ENCODE measurements around the gene F11R.
A peak's percentile ranks its signal among the peaks of the same experiment; 100 is the strongest.
"Not testable (repeated sequence)": the region's sequence is repeated elsewhere in the genome, so short reads cannot be mapped to it uniquely, and the experiment has no call there.

F11R gene

GRCh38 chr1:161020509-161021164, at the start of gene F11R:
F11R (minus strand) TSS chr1:161021152; CDS start chr1:161021073, 79 bp downstream.
- peak; percentile 44 for DNase-seq

DNA sequence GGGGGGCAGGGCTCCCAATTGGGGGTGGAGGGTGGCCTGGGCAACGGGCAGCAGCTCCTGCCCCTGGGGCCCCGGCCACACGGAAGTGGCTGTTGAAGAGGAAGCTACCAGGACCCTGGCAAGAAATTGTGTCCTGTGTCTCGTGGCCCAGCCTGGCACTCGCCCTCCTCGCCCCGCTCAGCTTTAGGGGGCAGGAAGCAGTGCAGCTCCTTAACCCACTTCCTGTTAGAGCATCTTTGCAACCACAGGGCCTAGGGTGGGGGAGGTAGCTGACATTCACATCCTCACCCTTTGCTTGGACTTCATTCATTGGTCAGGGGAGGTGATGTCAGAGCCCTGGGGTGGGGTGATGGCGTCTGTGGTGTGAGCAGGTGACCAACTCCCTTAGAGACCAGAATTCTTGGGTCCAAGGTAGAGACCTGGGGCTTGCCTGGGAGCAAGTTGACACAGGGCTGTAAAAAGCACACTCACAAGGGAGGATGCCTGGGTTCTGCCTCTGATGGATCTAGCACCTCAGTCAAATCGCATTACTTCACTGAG, 48.8 kb upstream of the F11R start, which contains the start of gene ARHGAP30:
ARHGAP30 (minus strand) TSS at position 161 of the 540 bp plus-strand sequence. CDS start 267 bp downstream, outside the sequence.
- DNase-seq = peak; percentile 89

DNA sequence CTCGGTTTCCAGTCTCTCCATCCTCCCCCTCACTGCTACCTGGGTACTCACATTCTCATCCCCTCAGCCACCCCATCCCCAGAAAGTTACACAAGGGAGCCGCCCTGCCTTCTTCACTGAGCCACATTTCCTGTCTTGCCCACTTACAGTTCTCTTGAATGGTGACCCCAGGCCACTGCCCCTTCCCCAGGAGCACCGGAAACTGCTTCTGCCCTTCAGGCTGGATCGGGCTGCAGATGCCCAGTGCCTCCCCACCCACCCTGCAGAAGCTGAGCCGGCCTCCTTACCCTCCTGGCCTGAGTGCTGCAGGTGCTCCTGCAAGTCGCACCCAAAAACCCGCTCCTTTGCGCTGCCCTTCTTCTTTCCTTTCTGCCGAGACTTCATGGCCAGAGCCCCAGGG, 48.3 kb upstream of the F11R start:
- DNase-seq = no peak

DNA sequence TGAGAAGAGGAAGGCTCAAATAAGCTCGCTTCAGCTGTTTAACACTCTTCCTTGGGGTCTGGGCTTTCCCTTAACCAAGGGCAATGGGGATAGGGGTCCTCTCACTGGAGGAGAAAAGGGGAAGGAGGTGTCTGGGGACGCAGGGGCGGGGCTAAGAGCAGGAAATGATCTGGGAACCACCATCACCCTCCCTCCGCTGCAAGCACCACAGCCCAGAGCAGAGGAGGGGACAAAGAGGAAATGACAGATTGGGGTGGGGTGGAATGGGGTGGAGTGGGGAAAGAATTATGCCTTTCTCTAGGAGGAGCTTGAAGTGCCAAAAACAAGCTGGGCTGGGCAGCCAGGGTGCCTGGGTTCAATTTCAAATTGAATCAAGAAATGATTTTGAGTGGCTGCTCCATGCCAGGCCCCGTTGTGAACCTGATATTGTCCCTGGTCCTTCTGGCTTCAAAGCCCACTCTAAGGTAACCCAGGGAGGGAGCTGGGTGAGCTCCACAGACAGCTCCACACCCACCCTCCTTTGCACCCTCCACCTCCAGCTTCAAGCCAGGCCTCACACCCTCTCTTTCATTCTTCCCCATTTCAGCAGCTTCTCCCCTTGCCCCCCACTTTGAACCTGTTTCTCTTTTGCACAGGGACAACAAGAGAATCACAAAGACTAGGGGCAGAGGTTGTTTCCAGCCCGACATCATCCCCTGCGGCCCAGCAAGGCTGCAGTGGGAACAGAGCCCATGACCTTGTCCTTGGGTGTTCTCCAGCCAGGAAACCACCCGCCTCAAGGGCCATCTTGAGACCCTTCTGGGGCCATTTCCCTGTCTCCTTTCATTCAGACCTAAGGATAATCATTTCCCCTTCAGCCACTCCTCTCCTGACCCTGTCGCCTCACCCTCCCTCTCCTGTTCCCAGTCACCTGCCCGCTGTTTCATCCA, 47.6 kb upstream of the F11R start:
- DNase-seq = peak; percentile 90

DNA sequence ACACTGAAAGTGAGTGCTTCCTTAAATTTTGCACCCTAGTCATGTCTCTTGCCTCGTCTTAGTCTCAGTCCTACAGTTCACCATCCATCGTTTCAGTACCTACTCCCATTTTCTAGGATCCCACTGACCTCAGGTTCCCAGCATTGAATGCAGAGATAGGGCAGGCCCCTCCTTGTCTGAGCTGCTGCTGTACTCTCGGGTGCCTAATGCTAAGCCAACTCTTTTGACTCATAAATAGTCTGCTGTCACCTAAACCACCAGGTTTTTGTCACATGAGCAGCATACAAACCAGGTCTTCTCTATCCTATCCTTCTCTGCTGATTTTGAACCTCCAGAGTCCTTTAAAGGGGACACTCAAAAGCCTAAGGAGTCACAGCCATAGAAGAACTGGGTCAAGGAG, 45.7 kb upstream of the F11R start:
- peak; percentile 28 for DNase-seq

GRCh38 chr1:161065681-161066080, 44.7 kb upstream of the F11R start:
- DNase-seq = not testable (repeated sequence)

GRCh38 chr1:161063936-161064335, 43.0 kb upstream of the F11R start:
- not testable (repeated sequence) for DNase-seq

- no peak for DNase-seq
Measured at GRCh38 chr1:161061419-161061818, 40.5 kb upstream of the F11R start.

- no peak for DNase-seq
Measured at GRCh38 chr1:161059293-161059692, 38.3 kb upstream of the F11R start.

DNA sequence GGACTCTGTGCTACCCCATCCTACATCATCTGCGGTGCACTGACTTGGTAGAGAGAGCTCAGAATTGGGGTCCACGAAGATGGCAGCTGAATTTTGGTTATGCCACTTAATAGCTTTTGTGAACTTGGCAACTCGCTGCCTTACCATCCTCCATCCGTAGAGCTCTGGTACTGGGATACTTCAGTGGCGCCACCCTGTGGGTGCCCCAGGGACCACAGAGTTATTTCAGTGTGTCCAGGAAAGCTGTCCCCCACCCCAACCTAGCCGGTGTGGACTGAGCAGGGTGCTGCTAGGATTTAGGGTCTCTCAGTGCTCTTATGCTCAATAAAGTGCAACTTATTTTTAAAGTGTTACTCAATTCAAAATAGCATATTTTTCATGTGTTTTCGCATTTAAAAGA, 33.9 kb upstream of the F11R start:
- no peak for DNase-seq

DNA sequence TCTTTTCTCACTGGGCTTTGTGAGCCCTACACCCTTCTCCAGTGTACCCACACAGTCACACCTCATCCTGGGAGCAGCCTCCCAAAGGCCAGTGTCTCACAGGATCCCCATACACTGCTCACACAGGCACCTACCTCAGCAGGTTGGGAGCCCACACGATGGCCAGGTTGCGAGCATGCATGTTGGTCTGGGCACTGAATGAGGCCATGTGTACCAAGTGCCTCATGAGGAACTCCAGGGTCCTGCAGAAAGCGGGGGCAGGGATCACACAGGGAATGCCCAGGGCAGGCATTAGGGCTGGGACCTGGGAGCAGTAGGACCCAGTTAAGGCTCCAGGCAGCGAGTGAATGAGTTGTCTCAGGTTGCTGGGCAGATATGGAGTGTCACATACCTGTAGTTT, 33.3 kb upstream of the F11R start:
- no peak for DNase-seq

- DNase-seq = no peak
Measured at GRCh38 chr1:161052899-161053298, 31.9 kb upstream of the F11R start.

- no peak for DNase-seq
Measured at GRCh38 chr1:161051219-161051618, 30.3 kb upstream of the F11R start.

GRCh38 chr1:161048949-161049722, 28.2 kb upstream of the F11R start:
- no peak for DNase-seq

GRCh38 chr1:161047436-161048420, 26.8 kb upstream of the F11R start:
- no peak for DNase-seq

GRCh38 chr1:161046605-161047228, 25.8 kb upstream of the F11R start:
- no peak for DNase-seq

DNA sequence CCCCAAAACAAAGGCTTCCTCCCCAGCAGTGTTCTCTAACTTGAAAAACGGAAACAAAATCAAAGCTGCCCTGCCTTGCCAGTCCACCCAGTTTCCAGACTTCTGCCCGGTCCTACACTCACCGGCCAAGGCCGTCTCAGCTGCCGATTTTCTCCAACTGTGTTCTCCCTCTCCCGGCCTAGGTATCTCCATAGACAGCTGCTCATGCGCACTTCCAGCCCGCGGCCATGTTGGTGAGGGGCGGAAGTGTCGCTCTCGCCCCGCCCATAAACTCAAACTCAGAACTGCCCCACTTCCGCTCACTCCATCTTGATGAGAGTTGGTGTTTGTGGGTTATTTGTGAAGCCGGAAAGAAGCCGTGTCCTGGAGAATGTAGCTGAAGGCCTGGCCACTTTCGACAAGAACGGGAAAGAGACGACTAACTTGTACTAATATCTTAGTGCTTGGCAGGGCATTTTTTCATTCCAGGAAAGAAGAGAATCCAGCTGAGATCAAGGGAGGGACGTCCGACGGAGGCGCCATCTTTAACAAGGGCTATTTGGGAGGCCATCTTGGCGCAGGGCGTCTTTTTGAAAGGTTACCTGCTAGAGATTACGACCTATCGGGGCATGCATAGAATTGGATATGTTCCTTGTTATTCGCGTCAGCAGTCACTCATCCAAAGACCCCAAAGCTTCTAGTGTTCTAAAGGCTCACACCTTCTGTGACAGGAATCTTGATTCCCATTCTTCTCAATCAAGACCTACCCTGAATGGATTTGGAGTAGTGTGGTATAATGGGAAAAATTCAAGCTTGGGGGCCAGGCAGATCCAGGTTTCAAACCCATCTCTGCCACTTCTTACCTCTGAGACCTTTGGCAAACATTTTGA, 25.0 kb upstream of the F11R start, which contains the start of gene USF1:
USF1 (minus strand) TSS at position 242 of the 869 bp plus-strand sequence. CDS start 2,702 bp downstream, outside the sequence.
- DNase-seq = peak; percentile 93

- peak; percentile 72 for DNase-seq
Measured at GRCh38 chr1:161044908-161045735, 24.2 kb upstream of the F11R start.

DNA sequence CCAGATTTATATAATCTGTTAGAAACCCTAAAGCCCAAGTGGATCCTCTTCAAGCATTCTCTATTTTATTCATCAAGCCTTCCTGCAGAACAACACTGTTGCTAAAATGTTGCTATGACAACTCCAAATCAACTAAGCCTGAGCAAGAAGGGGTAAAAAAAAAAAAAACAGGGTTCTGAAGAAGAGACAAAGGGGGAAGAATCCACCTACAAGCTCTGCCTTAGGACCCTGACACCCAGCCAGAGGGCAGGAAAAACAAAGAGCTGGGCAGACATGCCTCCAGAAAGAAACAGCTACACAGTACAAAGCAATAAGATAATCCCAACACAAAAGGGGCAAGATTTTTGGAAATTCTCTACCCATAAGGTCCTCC, 23.6 kb upstream of the F11R start:
- no peak for DNase-seq
